Stimulated activated CD4-positive, alpha-beta T cell treated with anti-CD3 and anti-CD28 coated beads, Interleukin-1b, Interleukin-23, amount 100 ng/mL, for 48 hours (primary cell): ENCODE measurements around the gene RAD50.
"Not testable (repeated sequence)": the region's sequence is repeated elsewhere in the genome, so short reads cannot be mapped to it uniquely, and the experiment has no call there.

Source experiments
- DNase-seq: peaks from one replicate; pipeline ENCODE4 v3.0.0-alpha.2; 2020

Gene RAD50

GRCh38 chr5:132559383-132560060 lies 2.7 kb downstream of the RAD50 start:
- DNase-seq = no peak

- DNase-seq = peak; percentile 8
Measured at GRCh38 chr5:132561601-132562000, 4.8 kb downstream of the RAD50 start.

GRCh38 chr5:132564555-132564954 lies 7.8 kb downstream of the RAD50 start:
- not testable (repeated sequence) for DNase-seq

GRCh38 chr5:132566657-132567056 lies 9.9 kb downstream of the RAD50 start:
- DNase-seq = no peak

- DNase-seq = no peak
Measured at GRCh38 chr5:132576123-132576522, 19.3 kb downstream of the RAD50 start.

GRCh38 chr5:132584560-132584959 lies 27.8 kb downstream of the RAD50 start:
- not testable (repeated sequence) for DNase-seq

GRCh38 chr5:132586063-132586462 lies 29.3 kb downstream of the RAD50 start:
- DNase-seq = no peak

GRCh38 chr5:132589467-132589866 lies 32.7 kb downstream of the RAD50 start:
- DNase-seq = no peak

- no peak for DNase-seq
Measured at GRCh38 chr5:132591145-132591544, 34.4 kb downstream of the RAD50 start.

- no peak for DNase-seq
Measured at GRCh38 chr5:132592521-132592920, 35.7 kb downstream of the RAD50 start.

- no peak for DNase-seq
Measured at GRCh38 chr5:132594170-132594569, 37.4 kb downstream of the RAD50 start.

- no peak for DNase-seq
Measured at GRCh38 chr5:132595624-132596023, 38.8 kb downstream of the RAD50 start.

- DNase-seq = no peak
Measured at GRCh38 chr5:132601071-132601728, 44.4 kb downstream of the RAD50 start.

- DNase-seq = no peak
Measured at GRCh38 chr5:132607095-132607494, 50.3 kb downstream of the RAD50 start.

GRCh38 chr5:132608107-132608506 lies 51.3 kb downstream of the RAD50 start:
- no peak for DNase-seq

- DNase-seq = no peak
Measured at GRCh38 chr5:132611965-132612364, 55.2 kb downstream of the RAD50 start.

- no peak for DNase-seq
Measured at GRCh38 chr5:132612846-132613245, 56.1 kb downstream of the RAD50 start.

- DNase-seq = no peak
Measured at GRCh38 chr5:132621699-132622098, 64.9 kb downstream of the RAD50 start.

GRCh38 chr5:132622608-132623007 lies 65.8 kb downstream of the RAD50 start:
- no peak for DNase-seq

- DNase-seq = no peak
Measured at GRCh38 chr5:132627470-132627869, 70.7 kb downstream of the RAD50 start.

GRCh38 chr5:132628814-132629213 lies 72.0 kb downstream of the RAD50 start:
- DNase-seq = no peak

GRCh38 chr5:132629230-132629944 lies 72.6 kb downstream of the RAD50 start:
- DNase-seq = no peak

- DNase-seq = not testable (repeated sequence)
Measured at GRCh38 chr5:132633587-132633986, 76.8 kb downstream of the RAD50 start.

- DNase-seq = no peak
Measured at GRCh38 chr5:132635873-132636272, 79.1 kb downstream of the RAD50 start.
